Fibroblast of lung (primary cell): ENCODE results near the gene CXCL13.

Source experiments
- CTCF ChIP-seq, 2 donors: IDR thresholded peaks in 1 of 2; conservative IDR thresholded peaks in 1 of 2; 1 replicate in 1 of 2; 2 replicates in 1 of 2; pipeline ENCODE4 v1.5.1; 2011 to 2012; ENCODE audit warnings: low read length in 2 of 2, control low read depth in 1 of 2, inconsistent platforms in 1 of 2, low read depth in 1 of 2, mild to moderate bottlenecking in 1 of 2
- EZH2 ChIP-seq: IDR thresholded peaks from 2 replicates; pipeline ENCODE4 v1.5.1; 2012; ENCODE audit warnings: low read length, control low read depth, mild to moderate bottlenecking; ENCODE audit errors: missing control alignments

- no peak for TF ChIP-seq CTCF (conservative IDR thresholded peaks at IDR 0.05 in 1 of 2, IDR thresholded peaks at IDR 0.05 in 1 of 2; ENCODE audit: low read depth in 1 of 2, low read length in 2 of 2)
- TF ChIP-seq EZH2, result no peak
Measured at GRCh38 chr4:77593101-77593500, 12.5 kb upstream of the CXCL13 start.
